GM23338 (cell line): ENCODE measurements around the gene MMAB. TPM values are rescaled to one million over a fixed set of nuclear protein-coding genes. Genes with fewer than 3 reads are reported as not detected.

Experiments used
- ATAC-seq: fragments of 200-7000 bp; cut with Tn5 transposase; 3 replicates; pipeline ENCODE4 v1.9.1; 2020
- DNase-seq: peaks from one replicate; pipeline ENCODE4 v3.0.0-alpha.2; 2015; ENCODE audit warnings: low spot score
- H2AFZ ChIP-seq: fragments of 200-600 bp; sonication (generic); 2 replicates; pipeline ENCODE4 v1.8.0; 2016; ENCODE audit warnings: antibody characterized with exemption, mild to moderate bottlenecking, moderate library complexity
- H3F3A ChIP-seq: fragments of 200-600 bp; sonication (generic); replicated peaks from 2 replicates; pipeline ENCODE4 v1.8.0; 2017; ENCODE audit warnings: antibody characterized with exemption, mixed run types, low read depth
- H3K27ac ChIP-seq: fragments of 200-600 bp; sonication (generic); 2 replicates; pipeline ENCODE4 v1.6.1; 2016; ENCODE audit warnings: low read depth
- H3K27me3 ChIP-seq: fragments of 200-600 bp; sonication (generic); 2 replicates; pipeline ENCODE4 v1.8.0; 2016; ENCODE audit warnings: mild to moderate bottlenecking, mixed run types, moderate library complexity; ENCODE audit not compliant: insufficient read depth
- H3K36me3 ChIP-seq: fragments of 200-600 bp; sonication (generic); 2 replicates; pipeline ENCODE4 v1.8.0; 2016; ENCODE audit warnings: mild to moderate bottlenecking; ENCODE audit not compliant: insufficient read depth
- H3K4me1 ChIP-seq: fragments of 200-600 bp; sonication (generic); 2 replicates; pipeline ENCODE4 v1.8.0; 2016; ENCODE audit warnings: mild to moderate bottlenecking, moderate library complexity; ENCODE audit not compliant: insufficient read depth
- H3K4me2 ChIP-seq: fragments of 200-600 bp; sonication (generic); 2 replicates; pipeline ENCODE4 v1.7.1; 2017; ENCODE audit warnings: mixed run types
- H3K4me3 ChIP-seq: fragments of 200-600 bp; sonication (generic); 2 replicates; pipeline ENCODE4 v1.6.1; 2016; ENCODE audit warnings: mixed run types
- H3K79me2 ChIP-seq: fragments of 200-600 bp; sonication (generic); replicated peaks from 2 replicates; pipeline ENCODE4 v1.8.0; 2017; ENCODE audit warnings: mild to moderate bottlenecking; ENCODE audit not compliant: insufficient read depth
- H3K9me2 ChIP-seq: fragments of 200-600 bp; sonication (generic); 2 replicates; pipeline ENCODE4 v1.8.0; 2017; ENCODE audit not compliant: insufficient read depth
- H4K20me1 ChIP-seq: fragments of 200-600 bp; sonication (generic); replicated peaks from 2 replicates; pipeline ENCODE4 v1.8.0; 2017; ENCODE audit warnings: mild to moderate bottlenecking; ENCODE audit not compliant: insufficient read depth
- H3K27ac Mint-ChIP-seq: 2 replicates; pipeline ENCODE4 v1.8.0; 2020; ENCODE audit warnings: inconsistent platforms, mild to moderate bottlenecking, moderate library complexity, mixed read lengths
- H3K27me3 Mint-ChIP-seq: 3 replicates; pipeline ENCODE4 v1.8.0; 2022; ENCODE audit warnings: low read depth, mild to moderate bottlenecking, moderate library complexity, mixed read lengths, inconsistent platforms; ENCODE audit not compliant: insufficient read depth, poor library complexity
- H3K36me3 Mint-ChIP-seq: 3 replicates; pipeline ENCODE4 v1.8.0; 2021; ENCODE audit warnings: low read depth, mild to moderate bottlenecking, inconsistent platforms, moderate library complexity, mixed read lengths
- H3K4me1 Mint-ChIP-seq: 3 replicates; pipeline ENCODE4 v1.8.0; 2020; ENCODE audit warnings: mild to moderate bottlenecking, inconsistent platforms, mixed read lengths
- H3K4me3 Mint-ChIP-seq: 3 replicates; pipeline ENCODE4 v1.8.0; 2021; ENCODE audit warnings: moderate library complexity, mild to moderate bottlenecking, inconsistent platforms, mixed read lengths
- H3K9me3 Mint-ChIP-seq: 3 replicates; pipeline ENCODE4 v1.8.0; 2020; ENCODE audit warnings: moderate library complexity, mild to moderate bottlenecking, inconsistent platforms, mixed read lengths
- CREB1 ChIP-seq: fragments of 250-450 bp; sonication (Bioruptor Pico); IDR thresholded peaks from 2 replicates; pipeline ENCODE4 v1.5.0; 2020; ENCODE audit warnings: low read depth, mild to moderate bottlenecking, moderate library complexity
- EZH2phosphoT487 ChIP-seq: fragments of 200-600 bp; sonication (generic); IDR thresholded peaks from one replicate; pipeline ENCODE4 v1.8.1; 2018; ENCODE audit warnings: antibody characterized with exemption; ENCODE audit not compliant: unreplicated experiment
- JUNB ChIP-seq: IDR thresholded peaks from one replicate; pipeline ENCODE4 v1.6.1; 2016; ENCODE audit warnings: antibody characterized with exemption; ENCODE audit not compliant: unreplicated experiment
- NANOG ChIP-seq: IDR thresholded peaks from 2 replicates; pipeline ENCODE4 v1.6.1; 2016; ENCODE audit warnings: antibody characterized with exemption, borderline replicate concordance
- POLR2AphosphoS5 ChIP-seq: IDR thresholded peaks from 2 replicates; pipeline ENCODE4 v1.6.1; 2016; ENCODE audit warnings: antibody characterized with exemption, low read depth
- REST ChIP-seq: IDR thresholded peaks from one replicate; pipeline ENCODE4 v1.6.1; 2018; ENCODE audit warnings: antibody characterized with exemption; ENCODE audit not compliant: unreplicated experiment
- ZNF114 ChIP-seq: fragments of 250-450 bp; sonication (Bioruptor Pico); IDR thresholded peaks from 2 replicates; pipeline ENCODE4 v1.5.0; 2020; ENCODE audit warnings: mild to moderate bottlenecking, moderate library complexity
- ZNF331 ChIP-seq: fragments of 250-450 bp; sonication (Bioruptor Pico); IDR thresholded peaks from 2 replicates; pipeline ENCODE4 v1.5.0; 2020; ENCODE audit warnings: low read depth, mild to moderate bottlenecking, moderate library complexity
- polyA plus RNA-seq: library from polyadenylated mRNA; unstranded; fragments of >200 nt; fragmentation: Nextera tagmentation; extraction: Ambion mirVana; gene quantifications from 2 replicates; pipeline ENCODE4 v1.2.1, GENCODE V29; 2016
- total RNA-seq: library from RNA; depleted of rRNA; stranded (reverse); fragments of >200 nt; shearing (Covaris generic); gene quantifications from 2 replicates; pipeline ENCODE4 v1.2.3, GENCODE V29; 2014
- TF ChIP-seq, protein P1 (sequence below): IDR thresholded peaks from 2 replicates; pipeline ENCODE4 v1.6.1; 2016; ENCODE audit warnings: antibody characterized with exemption
- TF ChIP-seq, protein P2 (sequence below): fragments of 250-450 bp; sonication (Bioruptor Pico); IDR thresholded peaks from 2 replicates; pipeline ENCODE4 v1.5.0; 2020; ENCODE audit warnings: mild to moderate bottlenecking, moderate library complexity
- TF ChIP-seq, protein P3 (sequence below), 2 experiments: fragments of 200-600 bp in 1 of 2; sonication (generic) in 1 of 2; conservative IDR thresholded peaks; 2 replicates each; pipeline versions ENCODE4 v1.5.1 to v1.6.1; 2016 to 2017; ENCODE audit warnings: antibody characterized with exemption in 2 of 2, low read depth in 2 of 2, mild to moderate bottlenecking in 2 of 2, moderate library complexity in 1 of 2

The MMAB gene
- total and polyA plus RNA-seq, 2 experiments from 2014 or later = 24.7 to 38.5 TPM

DNA sequence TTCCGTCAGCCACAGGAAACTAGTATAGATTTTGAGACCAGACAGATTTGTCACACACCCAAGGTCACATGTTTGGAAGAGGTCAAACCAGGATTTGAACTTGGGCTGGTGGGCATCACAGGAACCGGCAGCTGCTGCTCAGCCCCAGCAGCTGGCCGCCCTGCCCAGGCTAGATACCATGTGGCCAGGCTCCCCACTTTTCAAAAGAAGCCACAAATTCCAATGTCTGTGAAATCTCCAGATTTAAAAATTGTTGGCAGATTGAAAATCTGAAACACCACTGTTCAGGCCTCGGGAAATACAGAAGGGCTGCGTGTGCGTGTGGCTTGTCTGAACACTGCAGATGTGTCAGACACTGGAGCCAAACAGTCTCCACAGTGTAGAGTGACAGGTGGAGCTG lies 30.4 kb downstream of the MMAB start (continued):
- TF ChIP-seq REST = no peak
- TF ChIP-seq, protein P1, sequence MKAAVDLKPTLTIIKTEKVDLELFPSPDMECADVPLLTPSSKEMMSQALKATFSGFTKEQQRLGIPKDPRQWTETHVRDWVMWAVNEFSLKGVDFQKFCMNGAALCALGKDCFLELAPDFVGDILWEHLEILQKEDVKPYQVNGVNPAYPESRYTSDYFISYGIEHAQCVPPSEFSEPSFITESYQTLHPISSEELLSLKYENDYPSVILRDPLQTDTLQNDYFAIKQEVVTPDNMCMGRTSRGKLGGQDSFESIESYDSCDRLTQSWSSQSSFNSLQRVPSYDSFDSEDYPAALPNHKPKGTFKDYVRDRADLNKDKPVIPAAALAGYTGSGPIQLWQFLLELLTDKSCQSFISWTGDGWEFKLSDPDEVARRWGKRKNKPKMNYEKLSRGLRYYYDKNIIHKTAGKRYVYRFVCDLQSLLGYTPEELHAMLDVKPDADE = no peak
- no peak for TF ChIP-seq NANOG
- TF ChIP-seq ZNF114 (CRISPR knock-in tag) = no peak

- no peaks in the 10 kb centered on the region for H4K20me1 ChIP-seq
- no peak for ATAC-seq
- TF ChIP-seq, protein P2, sequence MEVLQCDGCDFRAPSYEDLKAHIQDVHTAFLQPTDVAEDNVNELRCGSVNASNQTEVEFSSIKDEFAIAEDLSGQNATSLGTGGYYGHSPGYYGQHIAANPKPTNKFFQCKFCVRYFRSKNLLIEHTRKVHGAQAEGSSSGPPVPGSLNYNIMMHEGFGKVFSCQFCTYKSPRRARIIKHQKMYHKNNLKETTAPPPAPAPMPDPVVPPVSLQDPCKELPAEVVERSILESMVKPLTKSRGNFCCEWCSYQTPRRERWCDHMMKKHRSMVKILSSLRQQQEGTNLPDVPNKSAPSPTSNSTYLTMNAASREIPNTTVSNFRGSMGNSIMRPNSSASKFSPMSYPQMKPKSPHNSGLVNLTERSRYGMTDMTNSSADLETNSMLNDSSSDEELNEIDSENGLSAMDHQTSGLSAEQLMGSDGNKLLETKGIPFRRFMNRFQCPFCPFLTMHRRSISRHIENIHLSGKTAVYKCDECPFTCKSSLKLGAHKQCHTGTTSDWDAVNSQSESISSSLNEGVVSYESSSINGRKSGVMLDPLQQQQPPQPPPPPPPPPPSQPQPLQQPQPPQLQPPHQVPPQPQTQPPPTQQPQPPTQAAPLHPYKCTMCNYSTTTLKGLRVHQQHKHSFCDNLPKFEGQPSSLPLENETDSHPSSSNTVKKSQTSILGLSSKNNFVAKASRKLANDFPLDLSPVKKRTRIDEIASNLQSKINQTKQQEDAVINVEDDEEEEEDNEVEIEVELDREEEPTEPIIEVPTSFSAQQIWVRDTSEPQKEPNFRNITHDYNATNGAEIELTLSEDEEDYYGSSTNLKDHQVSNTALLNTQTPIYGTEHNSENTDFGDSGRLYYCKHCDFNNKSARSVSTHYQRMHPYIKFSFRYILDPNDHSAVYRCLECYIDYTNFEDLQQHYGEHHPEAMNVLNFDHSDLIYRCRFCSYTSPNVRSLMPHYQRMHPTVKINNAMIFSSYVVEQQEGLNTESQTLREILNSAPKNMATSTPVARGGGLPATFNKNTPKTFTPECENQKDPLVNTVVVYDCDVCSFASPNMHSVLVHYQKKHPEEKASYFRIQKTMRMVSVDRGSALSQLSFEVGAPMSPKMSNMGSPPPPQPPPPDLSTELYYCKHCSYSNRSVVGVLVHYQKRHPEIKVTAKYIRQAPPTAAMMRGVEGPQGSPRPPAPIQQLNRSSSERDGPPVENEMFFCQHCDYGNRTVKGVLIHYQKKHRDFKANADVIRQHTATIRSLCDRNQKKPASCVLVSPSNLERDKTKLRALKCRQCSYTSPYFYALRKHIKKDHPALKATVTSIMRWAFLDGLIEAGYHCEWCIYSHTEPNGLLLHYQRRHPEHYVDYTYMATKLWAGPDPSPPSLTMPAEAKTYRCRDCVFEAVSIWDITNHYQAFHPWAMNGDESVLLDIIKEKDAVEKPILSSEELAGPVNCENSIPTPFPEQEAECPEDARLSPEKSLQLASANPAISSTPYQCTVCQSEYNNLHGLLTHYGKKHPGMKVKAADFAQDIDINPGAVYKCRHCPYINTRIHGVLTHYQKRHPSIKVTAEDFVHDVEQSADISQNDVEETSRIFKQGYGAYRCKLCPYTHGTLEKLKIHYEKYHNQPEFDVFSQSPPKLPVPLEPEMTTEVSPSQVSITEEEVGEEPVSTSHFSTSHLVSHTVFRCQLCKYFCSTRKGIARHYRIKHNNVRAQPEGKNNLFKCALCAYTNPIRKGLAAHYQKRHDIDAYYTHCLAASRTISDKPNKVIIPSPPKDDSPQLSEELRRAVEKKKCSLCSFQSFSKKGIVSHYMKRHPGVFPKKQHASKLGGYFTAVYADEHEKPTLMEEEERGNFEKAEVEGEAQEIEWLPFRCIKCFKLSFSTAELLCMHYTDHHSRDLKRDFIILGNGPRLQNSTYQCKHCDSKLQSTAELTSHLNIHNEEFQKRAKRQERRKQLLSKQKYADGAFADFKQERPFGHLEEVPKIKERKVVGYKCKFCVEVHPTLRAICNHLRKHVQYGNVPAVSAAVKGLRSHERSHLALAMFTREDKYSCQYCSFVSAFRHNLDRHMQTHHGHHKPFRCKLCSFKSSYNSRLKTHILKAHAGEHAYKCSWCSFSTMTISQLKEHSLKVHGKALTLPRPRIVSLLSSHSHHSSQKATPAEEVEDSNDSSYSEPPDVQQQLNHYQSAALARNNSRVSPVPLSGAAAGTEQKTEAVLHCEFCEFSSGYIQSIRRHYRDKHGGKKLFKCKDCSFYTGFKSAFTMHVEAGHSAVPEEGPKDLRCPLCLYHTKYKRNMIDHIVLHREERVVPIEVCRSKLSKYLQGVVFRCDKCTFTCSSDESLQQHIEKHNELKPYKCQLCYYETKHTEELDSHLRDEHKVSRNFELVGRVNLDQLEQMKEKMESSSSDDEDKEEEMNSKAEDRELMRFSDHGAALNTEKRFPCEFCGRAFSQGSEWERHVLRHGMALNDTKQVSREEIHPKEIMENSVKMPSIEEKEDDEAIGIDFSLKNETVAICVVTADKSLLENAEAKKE (CRISPR knock-in tag) = no peak
- TF ChIP-seq ZNF331 (CRISPR knock-in tag) (no peak), POLR2AphosphoS5 (no peak), CREB1 (CRISPR knock-in tag) (no peak), JUNB (no peak), ZNF114 (CRISPR knock-in tag) (no peak), EZH2phosphoT487 (no peak)
- TF ChIP-seq, protein P1 = no peak
- TF ChIP-seq, protein P3, sequence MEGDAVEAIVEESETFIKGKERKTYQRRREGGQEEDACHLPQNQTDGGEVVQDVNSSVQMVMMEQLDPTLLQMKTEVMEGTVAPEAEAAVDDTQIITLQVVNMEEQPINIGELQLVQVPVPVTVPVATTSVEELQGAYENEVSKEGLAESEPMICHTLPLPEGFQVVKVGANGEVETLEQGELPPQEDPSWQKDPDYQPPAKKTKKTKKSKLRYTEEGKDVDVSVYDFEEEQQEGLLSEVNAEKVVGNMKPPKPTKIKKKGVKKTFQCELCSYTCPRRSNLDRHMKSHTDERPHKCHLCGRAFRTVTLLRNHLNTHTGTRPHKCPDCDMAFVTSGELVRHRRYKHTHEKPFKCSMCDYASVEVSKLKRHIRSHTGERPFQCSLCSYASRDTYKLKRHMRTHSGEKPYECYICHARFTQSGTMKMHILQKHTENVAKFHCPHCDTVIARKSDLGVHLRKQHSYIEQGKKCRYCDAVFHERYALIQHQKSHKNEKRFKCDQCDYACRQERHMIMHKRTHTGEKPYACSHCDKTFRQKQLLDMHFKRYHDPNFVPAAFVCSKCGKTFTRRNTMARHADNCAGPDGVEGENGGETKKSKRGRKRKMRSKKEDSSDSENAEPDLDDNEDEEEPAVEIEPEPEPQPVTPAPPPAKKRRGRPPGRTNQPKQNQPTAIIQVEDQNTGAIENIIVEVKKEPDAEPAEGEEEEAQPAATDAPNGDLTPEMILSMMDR (conservative IDR thresholded peaks at IDR 0.05; ENCODE audit: low read depth in 2 of 2) = no peak
Measured at GRCh38 chr12:109542014-109542413, 31.3 kb downstream of the MMAB start.

More at GRCh38 chr12:109542014-109542413, 31.3 kb downstream of the MMAB start:
- no peak for DNase-seq
- Mint-ChIP-seq H3K9me3 (no peaks in the 10 kb centered on the region), H3K27me3 (peaks cover 17% of the 10 kb centered on the region), H3K4me3 (no peak overlapping the region), H3K36me3 (no peaks in the 10 kb centered on the region), H3K27ac (no peak overlapping the region), H3K4me1 (no peaks in the 10 kb centered on the region)
- Histone ChIP-seq H3K27ac (no peak overlapping the region), H3F3A (no peaks in the 10 kb centered on the region), H3K79me2 (no peaks in the 10 kb centered on the region), H3K27me3 (no peaks in the 10 kb centered on the region), H2AFZ (no peak overlapping the region), H3K36me3 (no peaks in the 10 kb centered on the region), H3K4me3 (no peak overlapping the region), H3K9me2 (no peaks in the 10 kb centered on the region), H3K4me1 (no peaks in the 10 kb centered on the region), H3K4me2 (no peak overlapping the region)
